Calu3 (cell line): Measurements from ENCODE around the gene AIF1L. TPM values are rescaled to one million over a fixed set of nuclear protein-coding genes. Genes with fewer than 3 reads are reported as not detected.
"Not testable (repeated sequence)": the region's sequence is repeated elsewhere in the genome, so short reads cannot be mapped to it uniquely, and the experiment has no call there.

ENCODE experiments used
- BruUV-seq: library from RNA; stranded (reverse); fragments of 400-500 nt; replicated peaks from 2 replicates; lab custom pipeline; 2021; lab: Mats Ljungman, UMichigan
- CTCF ChIA-PET: fragments of 300-600 bp; sonication (Branson Sonifier 250); formaldehyde crosslinking; loops from one replicate; lab custom pipeline; 2022; ENCODE audit warnings: antibody characterized with exemption; lab: Charles Lee
- DNase-seq: peaks from one replicate; pipeline ENCODE4 v3.0.0; 2022
- H3K27ac Mint-ChIP-seq: one replicate; pipeline ENCODE4 v1.8.0; 2022; ENCODE audit warnings: mixed read lengths; ENCODE audit not compliant: unreplicated experiment
- H3K27me3 Mint-ChIP-seq: one replicate; pipeline ENCODE4 v1.8.0; 2022; ENCODE audit warnings: mixed read lengths; ENCODE audit not compliant: unreplicated experiment
- H3K36me3 Mint-ChIP-seq: one replicate; pipeline ENCODE4 v1.8.0; 2022; ENCODE audit warnings: mild to moderate bottlenecking, moderate library complexity, mixed read lengths; ENCODE audit not compliant: insufficient read depth, unreplicated experiment
- H3K4me1 Mint-ChIP-seq: one replicate; pipeline ENCODE4 v1.8.0; 2022; ENCODE audit warnings: mild to moderate bottlenecking, low read depth, mixed read lengths; ENCODE audit not compliant: unreplicated experiment
- H3K4me3 Mint-ChIP-seq: one replicate; pipeline ENCODE4 v1.8.0; 2022; ENCODE audit warnings: mild to moderate bottlenecking, low read depth, moderate library complexity, mixed read lengths; ENCODE audit not compliant: unreplicated experiment
- H3K9me3 Mint-ChIP-seq: one replicate; pipeline ENCODE4 v1.8.0; 2022; ENCODE audit warnings: low read depth, mixed read lengths; ENCODE audit not compliant: unreplicated experiment
- intact Hi-C: fragments of 100-400 bp; cut with micrococcal nuclease; formaldehyde crosslinking; loops from one replicate; pipeline ENCODE4 v1.10.0; 2022; ENCODE audit not compliant: unreplicated experiment
- total RNA-seq: library from RNA; stranded (reverse); gene quantifications from 2 replicates; pipeline ENCODE4 v1.2.3, GENCODE V29; 2022
- TF ChIP-seq, protein P1 (sequence below): fragments of 200-600 bp; IDR thresholded peaks from one replicate; pipeline ENCODE4 v1.8.0; 2022; ENCODE audit warnings: antibody characterized with exemption; ENCODE audit not compliant: unreplicated experiment

Gene AIF1L
- total RNA-seq, 1 experiment from 2014 or later: 27.2 TPM

GRCh38 chr9:131111854-131112311 is 15.6 kb downstream of the AIF1L start:
- CTCF ChIA-PET: interaction anchor here (0.6 kb wide), 1 partner anchor 168 kb away, joined by 4 read pairs; no protein-coding TSS in a partner anchor
- H3K9me3 Mint-ChIP-seq: no peaks in the 10 kb centered on the region
- H3K4me3 Mint-ChIP-seq: no peak overlapping the region
- intact Hi-C loops: no loop called here
- H3K4me1 Mint-ChIP-seq: no peaks in the 10 kb centered on the region
- TF ChIP-seq, protein P1, sequence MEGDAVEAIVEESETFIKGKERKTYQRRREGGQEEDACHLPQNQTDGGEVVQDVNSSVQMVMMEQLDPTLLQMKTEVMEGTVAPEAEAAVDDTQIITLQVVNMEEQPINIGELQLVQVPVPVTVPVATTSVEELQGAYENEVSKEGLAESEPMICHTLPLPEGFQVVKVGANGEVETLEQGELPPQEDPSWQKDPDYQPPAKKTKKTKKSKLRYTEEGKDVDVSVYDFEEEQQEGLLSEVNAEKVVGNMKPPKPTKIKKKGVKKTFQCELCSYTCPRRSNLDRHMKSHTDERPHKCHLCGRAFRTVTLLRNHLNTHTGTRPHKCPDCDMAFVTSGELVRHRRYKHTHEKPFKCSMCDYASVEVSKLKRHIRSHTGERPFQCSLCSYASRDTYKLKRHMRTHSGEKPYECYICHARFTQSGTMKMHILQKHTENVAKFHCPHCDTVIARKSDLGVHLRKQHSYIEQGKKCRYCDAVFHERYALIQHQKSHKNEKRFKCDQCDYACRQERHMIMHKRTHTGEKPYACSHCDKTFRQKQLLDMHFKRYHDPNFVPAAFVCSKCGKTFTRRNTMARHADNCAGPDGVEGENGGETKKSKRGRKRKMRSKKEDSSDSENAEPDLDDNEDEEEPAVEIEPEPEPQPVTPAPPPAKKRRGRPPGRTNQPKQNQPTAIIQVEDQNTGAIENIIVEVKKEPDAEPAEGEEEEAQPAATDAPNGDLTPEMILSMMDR: no peak
- H3K27me3 Mint-ChIP-seq: no peaks in the 10 kb centered on the region
- no peaks in the 10 kb centered on the region for H3K36me3 Mint-ChIP-seq
- no peak overlapping the region for H3K27ac Mint-ChIP-seq
- DNase-seq: no peak
- no TSS peak for BruUV-seq

DNA sequence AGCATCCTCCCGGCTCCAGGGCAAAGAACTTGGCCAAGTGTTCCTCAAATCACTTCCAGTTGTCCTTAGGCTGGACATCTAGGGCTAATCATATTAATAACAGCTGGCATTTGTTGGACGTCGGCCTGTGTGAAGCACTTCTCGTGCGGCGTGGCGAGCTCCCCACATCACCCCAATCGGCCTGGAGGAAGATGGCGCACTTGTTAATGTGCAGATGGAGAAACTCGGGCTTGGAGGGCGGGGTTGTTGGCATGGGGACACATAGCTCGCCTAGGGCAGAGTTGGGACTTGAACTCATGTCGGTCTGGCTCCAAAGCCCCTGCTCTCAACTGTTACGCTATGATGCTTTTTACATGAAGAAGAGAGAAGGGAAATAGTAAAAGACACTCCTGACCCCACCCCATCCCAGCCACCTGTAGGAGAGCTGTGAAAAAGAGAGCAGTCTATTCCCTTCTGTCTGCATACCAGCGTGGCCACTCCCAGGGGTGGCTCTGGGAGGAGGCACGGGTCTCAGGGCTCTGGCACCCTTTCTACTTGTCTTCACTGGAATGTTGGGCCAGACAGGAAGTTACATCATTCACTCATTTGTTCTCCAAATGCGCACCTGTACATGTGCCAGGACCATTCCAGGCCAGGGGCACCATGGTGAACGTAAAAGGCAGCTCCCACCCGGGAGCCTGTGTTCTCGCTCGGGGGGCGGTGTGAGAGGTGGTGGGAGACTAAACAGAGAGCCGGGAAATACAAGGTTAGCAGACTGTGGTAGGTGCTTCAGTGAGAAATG is 16.2 kb downstream of the AIF1L start:
- Mint-ChIP-seq H3K4me3 (no peak overlapping the region), H3K27ac (no peak overlapping the region), H3K27me3 (no peaks in the 10 kb centered on the region), H3K36me3 (no peaks in the 10 kb centered on the region), H3K4me1 (no peaks in the 10 kb centered on the region), H3K9me3 (no peaks in the 10 kb centered on the region)
- TF ChIP-seq, protein P1: no peak
- CTCF ChIA-PET: interaction anchor here (0.6 kb wide), 2 partner anchors 169 to 201 kb away, joined by 4 to 6 read pairs; no protein-coding TSS in a partner anchor
- no TSS peak for BruUV-seq
- DNase-seq: no peak
- intact Hi-C loops: no loop called here

DNA sequence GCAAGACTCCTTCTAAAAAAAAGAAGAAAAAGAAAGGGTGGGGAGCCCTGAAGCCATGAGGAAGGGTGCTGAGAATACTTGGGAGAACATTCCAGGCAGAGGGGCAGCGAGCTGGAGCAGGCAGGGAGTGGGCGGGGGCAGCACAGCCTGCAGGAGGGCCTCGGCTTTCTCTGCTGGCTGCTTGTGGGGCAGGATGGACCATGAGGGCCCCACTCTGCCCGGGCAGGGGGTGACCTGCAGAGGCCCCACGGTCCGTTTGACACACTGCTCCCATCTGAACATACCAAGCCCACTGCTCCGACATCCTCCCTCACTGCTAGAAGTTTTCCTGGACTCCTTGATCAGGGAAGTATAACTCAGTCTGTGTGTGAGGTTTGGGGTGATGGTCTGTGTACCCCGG is 17.3 kb downstream of the AIF1L start:
- no peaks in the 10 kb centered on the region for H3K4me1 Mint-ChIP-seq
- H3K36me3 Mint-ChIP-seq: no peaks in the 10 kb centered on the region
- intact Hi-C loops: no loop called here
- BruUV-seq: no TSS peak
- H3K9me3 Mint-ChIP-seq: no peaks in the 10 kb centered on the region
- CTCF ChIA-PET: interaction anchor here (0.6 kb wide), 1 partner anchor 202 kb away, joined by 6 read pairs; no protein-coding TSS in a partner anchor
- H3K27ac Mint-ChIP-seq: no peak overlapping the region
- TF ChIP-seq, protein P1: no peak
- no peaks in the 10 kb centered on the region for H3K27me3 Mint-ChIP-seq
- no peak overlapping the region for H3K4me3 Mint-ChIP-seq
- no peak for DNase-seq

DNA sequence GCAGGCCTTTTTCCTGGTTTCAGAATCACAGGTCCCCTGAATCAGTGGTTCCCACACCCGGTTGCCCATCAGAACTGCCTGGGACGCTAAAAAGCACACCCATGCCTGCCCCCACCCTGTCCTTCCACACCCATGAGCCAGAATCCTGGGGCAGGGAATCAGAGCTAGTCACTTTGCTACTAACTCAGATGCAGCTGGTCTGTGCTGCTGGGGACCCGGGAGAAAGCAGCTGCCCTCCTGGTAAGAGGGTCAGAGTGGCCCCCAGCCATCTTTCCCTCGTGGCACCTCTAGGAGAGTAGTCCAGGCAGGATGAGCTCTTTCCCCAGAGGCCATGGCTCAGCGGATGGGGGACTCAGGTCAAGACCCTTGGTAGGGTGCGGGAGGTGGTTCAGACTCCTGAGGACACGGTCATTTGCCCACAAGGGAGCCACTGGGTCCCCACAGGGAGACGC is 17.8 kb downstream of the AIF1L start:
- no peak overlapping the region for H3K27ac Mint-ChIP-seq
- TF ChIP-seq, protein P1: no peak
- H3K36me3 Mint-ChIP-seq: no peaks in the 10 kb centered on the region
- H3K27me3 Mint-ChIP-seq: no peaks in the 10 kb centered on the region
- intact Hi-C loops: no loop called here
- no peak overlapping the region for H3K4me3 Mint-ChIP-seq
- no peaks in the 10 kb centered on the region for H3K4me1 Mint-ChIP-seq
- no peak for DNase-seq
- BruUV-seq: no TSS peak
- H3K9me3 Mint-ChIP-seq: no peaks in the 10 kb centered on the region
- CTCF ChIA-PET: no interaction called here

DNA sequence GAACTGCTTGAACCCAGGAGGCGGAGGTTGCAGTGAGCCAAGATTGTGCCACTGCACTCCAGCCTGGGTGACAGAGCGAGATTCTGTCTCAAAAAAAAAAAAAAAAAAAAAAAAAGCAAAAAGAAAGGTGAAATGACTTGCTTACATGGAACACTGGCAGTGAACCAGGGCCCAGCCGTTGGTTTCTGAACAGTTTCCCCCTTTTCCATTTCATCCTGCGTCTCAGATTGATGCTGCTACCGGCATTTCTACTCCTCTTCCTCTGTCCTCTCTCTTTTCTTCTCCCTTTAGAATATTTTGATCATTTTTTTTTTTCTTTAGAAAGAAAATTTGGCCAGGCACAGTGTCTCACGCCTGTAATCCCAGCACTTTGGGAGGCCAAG is 19.0 kb downstream of the AIF1L start:
- H3K27ac Mint-ChIP-seq, H3K27me3 Mint-ChIP-seq, H3K4me1 Mint-ChIP-seq, DNase-seq, BruUV-seq, intact Hi-C loops, H3K36me3 Mint-ChIP-seq, H3K4me3 Mint-ChIP-seq, CTCF ChIA-PET, H3K9me3 Mint-ChIP-seq: not testable (repeated sequence)
